NB4 (cell line): ENCODE data around the gene RRP1.
A peak's percentile ranks its signal among the peaks of the same experiment; 100 is the strongest.

Experiments used
- DNase-seq: peaks from one replicate; pipeline ENCODE4 v3.0.0; 2010; ENCODE audit warnings: low read depth
- H3K4me3 ChIP-seq: one replicate; pipeline ENCODE4 v1.5.1; 2011; ENCODE audit warnings: mild to moderate bottlenecking, low read depth, low read length, moderate library complexity
- CTCF ChIP-seq: IDR thresholded peaks from one replicate; pipeline ENCODE4 v1.5.1; 2012; ENCODE audit warnings: low read depth, low read length
- MAX ChIP-seq: IDR thresholded peaks from 2 replicates; pipeline ENCODE4 v1.6.1; 2011; ENCODE audit warnings: low read depth, low read length
- MYC ChIP-seq: IDR thresholded peaks from 2 replicates; pipeline ENCODE4 v1.6.1; 2011; ENCODE audit warnings: low read depth, low read length
- POLR2A ChIP-seq: IDR thresholded peaks from 2 replicates; pipeline ENCODE4 v1.6.1; 2011; ENCODE audit warnings: mild to moderate bottlenecking; ENCODE audit not compliant: insufficient read length; ENCODE audit errors: extremely low read depth

Gene RRP1

GRCh38 chr21:43778469-43779335 is 10.7 kb upstream of the RRP1 start:
- DNase-seq = peak; percentile 66
- TF ChIP-seq POLR2A (no peak), MAX (no peak), CTCF (no peak), MYC (no peak)
- no peak overlapping the region for H3K4me3 ChIP-seq

DNA sequence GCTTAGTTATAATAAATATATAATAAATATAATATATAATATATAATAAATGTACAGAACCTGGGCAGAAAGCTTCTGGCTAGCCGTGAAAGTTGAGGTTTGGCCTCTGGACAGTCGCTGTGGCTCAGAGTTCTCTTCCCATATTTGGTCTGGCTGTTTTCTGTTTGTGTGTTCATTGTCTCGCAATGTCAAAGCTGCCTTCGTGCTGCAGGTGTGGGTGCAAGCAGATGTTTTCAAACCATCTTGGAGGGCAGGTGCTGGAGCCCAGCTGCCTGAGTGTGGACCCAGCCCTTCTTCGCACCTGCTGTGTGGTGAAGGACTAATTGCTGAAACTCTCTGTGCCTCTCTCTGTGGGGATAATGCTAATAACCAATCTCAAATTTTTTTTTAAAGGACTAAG is 9.7 kb upstream of the RRP1 start:
- TF ChIP-seq MYC (no peak), CTCF (no peak), POLR2A (no peak), MAX (no peak)
- H3K4me3 ChIP-seq = no peak overlapping the region
- DNase-seq = no peak

- no peak for TF ChIP-seq POLR2A
- no peak for TF ChIP-seq CTCF
- no peak for TF ChIP-seq MYC
- TF ChIP-seq MAX = no peak
- no peak overlapping the region for H3K4me3 ChIP-seq
- DNase-seq = no peak
These were observed 7.5 kb upstream of the RRP1 start for GRCh38 chr21:43781846-43782245.

DNA sequence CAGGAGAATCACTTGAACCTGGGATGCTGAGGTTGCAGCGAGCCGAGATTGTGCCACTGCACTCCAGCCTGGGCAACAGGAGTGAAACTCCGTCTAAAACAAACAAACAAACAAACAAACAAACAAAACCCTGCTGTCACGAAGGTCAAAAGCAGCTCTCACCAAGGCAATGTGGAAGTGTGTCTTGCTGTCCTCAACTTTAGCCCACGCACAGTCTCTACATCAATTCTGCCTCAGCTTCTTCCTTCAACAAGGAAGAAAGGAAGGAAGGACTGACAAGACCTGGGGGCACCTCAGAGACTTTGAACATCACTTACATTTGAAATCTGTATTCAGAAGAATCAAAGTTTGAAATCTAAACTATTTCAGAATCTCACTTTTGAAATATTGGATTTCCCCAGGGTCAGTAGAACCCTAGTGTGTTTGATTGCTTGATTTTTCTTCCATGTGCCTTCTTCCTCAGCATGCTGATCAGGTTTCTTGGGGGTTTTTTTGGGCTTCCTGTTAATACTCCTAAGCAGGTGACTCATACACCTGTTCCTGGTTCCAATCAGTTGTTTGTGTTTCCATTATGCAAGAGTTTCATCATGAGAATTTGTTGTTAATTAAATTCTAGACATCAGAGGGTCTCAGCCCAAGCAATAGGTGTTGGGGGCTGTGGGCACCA is 6.8 kb upstream of the RRP1 start:
- TF ChIP-seq CTCF (no peak), MAX (no peak), MYC (no peak), POLR2A (no peak)
- DNase-seq = no peak
- H3K4me3 ChIP-seq = no peak overlapping the region

DNA sequence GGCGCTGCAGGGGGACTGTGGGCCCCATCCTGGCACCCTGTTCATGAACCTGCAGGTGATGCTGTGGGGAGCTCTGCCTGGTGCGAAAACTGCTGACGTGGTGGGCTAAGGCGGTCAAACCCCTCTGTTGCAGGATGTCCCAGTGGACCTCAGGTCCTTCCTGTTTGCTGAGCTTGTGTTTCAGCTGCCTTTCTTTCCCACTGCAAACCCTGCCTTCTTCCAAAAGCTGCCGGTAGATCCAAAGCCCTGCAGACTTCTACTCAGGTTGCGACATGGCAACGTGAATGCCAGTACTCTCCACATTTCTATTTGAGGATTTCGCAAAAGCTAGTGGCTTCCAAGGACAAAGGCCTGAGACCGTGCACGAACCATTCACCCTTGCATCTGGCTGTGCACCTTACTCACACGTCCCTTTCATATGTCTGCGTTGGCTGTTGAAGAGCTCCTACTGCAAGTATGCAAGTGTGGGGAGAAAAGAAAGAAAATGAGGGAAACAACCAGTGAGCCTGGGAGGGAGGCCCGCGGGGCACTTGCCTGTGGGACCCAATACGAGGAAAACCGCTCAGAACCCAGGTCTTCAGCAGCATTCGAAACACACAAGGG is 6.2 kb upstream of the RRP1 start:
- no peak for TF ChIP-seq CTCF
- peak; percentile 21; the same call in 1 of the 2 replicates for TF ChIP-seq MAX
- H3K4me3 ChIP-seq = no peak overlapping the region
- DNase-seq = peak; percentile 87
